Smooth muscle cell (in vitro differentiated cells): ENCODE data around the gene PCSK4. TPM values are rescaled to one million over a fixed set of nuclear protein-coding genes. Genes with fewer than 3 reads are reported as not detected.

Experiments
- DNase-seq: peaks from one replicate; lab custom pipeline; 2025; ENCODE audit not compliant: unreplicated experiment; lab: John Stamatoyannopoulos, UW
- H2AFZ ChIP-seq: fragments of 200-600 bp; sonication (generic); 2 replicates; pipeline ENCODE4 v1.6.0; 2016; ENCODE audit warnings: antibody characterized with exemption, low read depth, mild to moderate bottlenecking
- H3F3A ChIP-seq: fragments of 200-600 bp; sonication (generic); 2 replicates; pipeline ENCODE4 v1.6.0; 2017; ENCODE audit warnings: antibody characterized with exemption, low read depth
- H3K27ac ChIP-seq: fragments of 200-600 bp; sonication (generic); 2 replicates; pipeline ENCODE4 v1.5.1; 2016; ENCODE audit warnings: low read depth, mild to moderate bottlenecking
- H3K27me3 ChIP-seq: fragments of 200-600 bp; sonication (generic); 2 replicates; pipeline ENCODE4 v1.6.1; 2016; ENCODE audit warnings: low read depth, mild to moderate bottlenecking
- H3K36me3 ChIP-seq: fragments of 200-600 bp; sonication (generic); 2 replicates; pipeline ENCODE4 v1.5.1; 2016; ENCODE audit warnings: low read depth
- H3K4me1 ChIP-seq: fragments of 200-600 bp; sonication (generic); 2 replicates; pipeline ENCODE4 v1.5.1; 2016; ENCODE audit warnings: low read depth
- H3K4me2 ChIP-seq: fragments of 200-600 bp; sonication (generic); 2 replicates; pipeline ENCODE4 v1.6.0; 2016; ENCODE audit warnings: mild to moderate bottlenecking
- H3K4me3 ChIP-seq: fragments of 200-600 bp; sonication (generic); 2 replicates; pipeline ENCODE4 v1.5.1; 2016; ENCODE audit warnings: mild to moderate bottlenecking
- H3K79me2 ChIP-seq: fragments of 200-600 bp; sonication (generic); 2 replicates; pipeline ENCODE4 v1.6.0; 2016; ENCODE audit warnings: low read depth, mild to moderate bottlenecking
- H3K9ac ChIP-seq: fragments of 200-600 bp; sonication (generic); 2 replicates; pipeline ENCODE4 v1.6.0; 2016; ENCODE audit warnings: low read depth
- H3K9me3 ChIP-seq: fragments of 200-600 bp; sonication (generic); replicated peaks from 2 replicates; pipeline ENCODE4 v1.5.1; 2016; ENCODE audit warnings: low read depth
- H4K20me1 ChIP-seq: fragments of 200-600 bp; sonication (generic); 2 replicates; pipeline ENCODE4 v1.6.0; 2016; ENCODE audit warnings: low read depth
- CTCF ChIP-seq: fragments of 200-600 bp; sonication (generic); IDR thresholded peaks from 2 replicates; pipeline ENCODE4 v1.5.1; 2017; ENCODE audit warnings: borderline replicate concordance, mild to moderate bottlenecking, antibody characterized with exemption; ENCODE audit not compliant: insufficient read depth, poor library complexity, severe bottlenecking
- WGBS: methylation state at CpG from one replicate; pipeline ENCODE4 v1.1.7; 2016; ENCODE audit warnings: low lambda C conversion rate; 5-methylcytosine and 5-hydroxymethylcytosine counted together
- polyA plus RNA-seq: library from polyadenylated mRNA; unstranded; fragments of >200 nt; fragmentation: Nextera tagmentation; extraction: Ambion mirVana; gene quantifications from 2 replicates; pipeline ENCODE4 v1.2.1, GENCODE V29; 2016
- total RNA-seq: library from RNA; depleted of rRNA; stranded (reverse); fragments of >200 nt; gene quantifications from 2 replicates; pipeline ENCODE4 v1.2.3, GENCODE V29; 2014

PCSK4 gene
- total and polyA plus RNA-seq, 2 experiments from 2014 or later = 1.7 to 8.7 TPM

GRCh38 chr19:1487576-1488281, 2.4 kb downstream of the PCSK4 start:
- Histone ChIP-seq H3K4me2 (no peak overlapping the region), H3F3A (no peaks in the 10 kb centered on the region), H3K4me3 (no peak overlapping the region), H4K20me1 (no peaks in the 10 kb centered on the region), H3K27ac (no peak overlapping the region), H2AFZ (no peak overlapping the region), H3K36me3 (no peaks in the 10 kb centered on the region), H3K9me3 (no peaks in the 10 kb centered on the region), H3K27me3 (no peaks in the 10 kb centered on the region), H3K9ac (no peak overlapping the region), H3K4me1 (peaks cover 12% of the 10 kb centered on the region), H3K79me2 (no peaks in the 10 kb centered on the region)
- 96% methylated on average over 30 of the region's 40 CpGs for WGBS
- no peak for TF ChIP-seq CTCF
- no peak for DNase-seq

DNA sequence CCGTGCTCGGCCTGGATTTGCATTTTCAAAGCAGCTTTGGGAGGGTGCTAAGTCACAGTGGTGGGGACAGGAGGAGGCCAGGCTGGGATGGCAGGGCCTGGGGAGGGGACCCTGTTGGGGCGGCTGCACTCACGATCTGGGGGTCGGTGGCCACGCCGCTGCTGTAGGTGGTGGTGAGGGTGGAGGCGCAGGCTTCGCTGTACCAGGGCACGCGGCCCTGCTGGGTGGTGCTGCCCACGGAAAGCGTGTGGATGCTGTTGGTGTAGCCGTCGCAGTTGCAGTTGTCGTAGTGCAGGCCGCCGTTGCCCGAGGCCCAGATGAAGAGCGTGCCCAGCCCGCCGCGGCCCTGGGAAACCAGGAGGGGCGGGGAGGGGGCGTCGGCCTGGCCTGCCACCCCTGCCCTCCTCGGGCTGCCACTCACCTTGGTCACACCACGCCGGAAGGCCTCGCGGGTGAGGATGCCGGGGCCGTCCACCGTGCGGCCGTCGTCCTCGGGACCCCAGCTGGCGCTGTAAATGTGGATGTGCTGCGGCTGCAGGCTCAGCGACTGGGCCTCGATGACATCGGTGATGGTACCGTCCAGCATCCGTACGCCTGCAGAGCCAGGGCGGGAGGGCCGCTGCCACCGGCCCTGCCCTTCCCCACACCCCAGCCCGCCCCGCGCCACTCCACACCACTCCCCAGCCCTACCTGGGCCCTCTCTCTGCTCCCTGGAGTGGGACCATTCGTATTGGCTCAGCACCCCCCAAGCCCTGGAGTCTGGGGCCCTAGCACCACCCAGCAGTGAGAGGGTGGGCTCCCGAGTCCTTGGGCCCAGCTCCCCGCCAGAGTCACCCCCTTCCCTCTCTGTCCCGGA, 3.2 kb downstream of the PCSK4 start:
- TF ChIP-seq CTCF = no peak
- no peak for DNase-seq
- H3K4me2 ChIP-seq = no peak overlapping the region
- H2AFZ ChIP-seq = no peak overlapping the region
- WGBS = 97% methylated on average over 24 of the region's 56 CpGs
- no peak overlapping the region for H3K9ac ChIP-seq
- H3K27ac ChIP-seq = no peak overlapping the region
- H3K36me3 ChIP-seq = no peaks in the 10 kb centered on the region
- H3K4me1 ChIP-seq = peaks cover 12% of the 10 kb centered on the region
- H3K27me3 ChIP-seq = no peaks in the 10 kb centered on the region
- H3K4me3 ChIP-seq = no peak overlapping the region
- no peaks in the 10 kb centered on the region for H3F3A ChIP-seq
- no peaks in the 10 kb centered on the region for H3K79me2 ChIP-seq
- H3K9me3 ChIP-seq = no peaks in the 10 kb centered on the region
- no peaks in the 10 kb centered on the region for H4K20me1 ChIP-seq

- DNase-seq = no peak
- no peak for TF ChIP-seq CTCF
- no peaks in the 10 kb centered on the region for H3K27me3 ChIP-seq
- H3K79me2 ChIP-seq = no peaks in the 10 kb centered on the region
- no peak overlapping the region for H2AFZ ChIP-seq
- H3F3A ChIP-seq = no peaks in the 10 kb centered on the region
- no peak overlapping the region for H3K9ac ChIP-seq
- no peaks in the 10 kb centered on the region for H3K4me1 ChIP-seq
- H3K9me3 ChIP-seq = no peaks in the 10 kb centered on the region
- no peak overlapping the region for H3K4me2 ChIP-seq
- no peaks in the 10 kb centered on the region for H4K20me1 ChIP-seq
- H3K27ac ChIP-seq = no peak overlapping the region
- H3K4me3 ChIP-seq = no peak overlapping the region
- WGBS = 98% methylated on average over 17 of the region's 23 CpGs
- no peaks in the 10 kb centered on the region for H3K36me3 ChIP-seq
Observed at GRCh38 chr19:1483979-1484428, 6.1 kb downstream of the PCSK4 start.
